Mononuclear cell (primary cell): Measurements from ENCODE around the gene CYP19A1. TPM values are rescaled to one million over a fixed set of nuclear protein-coding genes. Genes with fewer than 3 reads are reported as not detected.

Source experiments
- H3K27me3 ChIP-seq: 2 replicates; pipeline ENCODE4 v1.6.0; 2011; ENCODE audit warnings: low read length, control low read depth; ENCODE audit not compliant: insufficient read depth
- H3K4me1 ChIP-seq: 2 replicates; pipeline ENCODE4 v1.5.1; 2011; ENCODE audit warnings: mild to moderate bottlenecking, low read length, control low read depth; ENCODE audit not compliant: insufficient read depth
- H3K4me3 ChIP-seq: 2 replicates; pipeline ENCODE4 v1.5.1; 2011; ENCODE audit warnings: mild to moderate bottlenecking, low read length, moderate library complexity
- H3K9me3 ChIP-seq: 2 replicates; pipeline ENCODE4 v1.5.1; 2011; ENCODE audit warnings: low read depth, mild to moderate bottlenecking, control low read depth, low read length
- total RNA-seq: library from RNA; depleted of rRNA; stranded (reverse); fragments of >200 nt; gene quantifications from one replicate; pipeline ENCODE4 v1.2.3, GENCODE V29; 2012

Gene CYP19A1
- 0.31 TPM for total RNA-seq

GRCh38 chr15:51338496-51338895, at the start of gene CYP19A1:
Gene CYP19A1, minus strand, starts transcription at chr15:51338596. Its CDS starts 95,684 bp downstream, at chr15:51242912.
- H3K4me1 ChIP-seq = peaks cover 33% of the 10 kb centered on the region
- no peaks in the 10 kb centered on the region for H3K9me3 ChIP-seq
- H3K4me3 ChIP-seq = no peak within 1 kb of the TSS
- peaks cover 29% of the 10 kb centered on the region for H3K27me3 ChIP-seq

- Histone ChIP-seq H3K4me1 (peaks cover 23% of the 10 kb centered on the region), H3K9me3 (no peaks in the 10 kb centered on the region), H3K4me3 (no peak overlapping the region), H3K27me3 (no peaks in the 10 kb centered on the region)
Observed at GRCh38 chr15:51387699-51388041, 49.3 kb upstream of the CYP19A1 start.

GRCh38 chr15:51386960-51387698, 48.7 kb upstream of the CYP19A1 start:
- Histone ChIP-seq H3K4me3 (no peak overlapping the region), H3K27me3 (no peaks in the 10 kb centered on the region), H3K4me1 (peaks cover 18% of the 10 kb centered on the region), H3K9me3 (no peaks in the 10 kb centered on the region)

- peaks cover 12% of the 10 kb centered on the region for H3K4me1 ChIP-seq
- H3K4me3 ChIP-seq = no peak overlapping the region
- H3K9me3 ChIP-seq = no peaks in the 10 kb centered on the region
- H3K27me3 ChIP-seq = no peaks in the 10 kb centered on the region
Observed at GRCh38 chr15:51386486-51386885, 48.1 kb upstream of the CYP19A1 start.

GRCh38 chr15:51386029-51386428, 47.6 kb upstream of the CYP19A1 start:
- Histone ChIP-seq H3K27me3 (no peaks in the 10 kb centered on the region), H3K4me3 (no peak overlapping the region), H3K4me1 (peaks cover 7% of the 10 kb centered on the region), H3K9me3 (no peaks in the 10 kb centered on the region)

- Histone ChIP-seq H3K4me3 (no peak overlapping the region), H3K27me3 (no peaks in the 10 kb centered on the region), H3K4me1 (no peaks in the 10 kb centered on the region), H3K9me3 (no peaks in the 10 kb centered on the region)
Observed at GRCh38 chr15:51382787-51383186, 44.4 kb upstream of the CYP19A1 start.

- Histone ChIP-seq H3K27me3 (no peaks in the 10 kb centered on the region), H3K4me1 (no peaks in the 10 kb centered on the region), H3K9me3 (no peaks in the 10 kb centered on the region), H3K4me3 (no peak overlapping the region)
Observed at GRCh38 chr15:51380999-51381806, 42.8 kb upstream of the CYP19A1 start.

- no peaks in the 10 kb centered on the region for H3K4me1 ChIP-seq
- H3K9me3 ChIP-seq = no peaks in the 10 kb centered on the region
- H3K4me3 ChIP-seq = no peak overlapping the region
- no peaks in the 10 kb centered on the region for H3K27me3 ChIP-seq
Observed at GRCh38 chr15:51379390-51379789, 41.0 kb upstream of the CYP19A1 start.

GRCh38 chr15:51378406-51378805, 40.0 kb upstream of the CYP19A1 start:
- Histone ChIP-seq H3K9me3 (no peaks in the 10 kb centered on the region), H3K4me1 (no peaks in the 10 kb centered on the region), H3K27me3 (no peaks in the 10 kb centered on the region), H3K4me3 (no peak overlapping the region)

- no peak overlapping the region for H3K4me3 ChIP-seq
Observed at GRCh38 chr15:51377038-51377786, 38.8 kb upstream of the CYP19A1 start.

GRCh38 chr15:51375966-51376640, 37.7 kb upstream of the CYP19A1 start:
- no peak overlapping the region for H3K4me3 ChIP-seq
- H3K4me1 ChIP-seq = no peaks in the 10 kb centered on the region
- no peaks in the 10 kb centered on the region for H3K27me3 ChIP-seq
- H3K9me3 ChIP-seq = no peaks in the 10 kb centered on the region

More at GRCh38 chr15:51377038-51377786, 38.8 kb upstream of the CYP19A1 start:
- H3K27me3 ChIP-seq = no peaks in the 10 kb centered on the region
- H3K9me3 ChIP-seq = no peaks in the 10 kb centered on the region
- no peaks in the 10 kb centered on the region for H3K4me1 ChIP-seq

- H3K4me1 ChIP-seq = no peaks in the 10 kb centered on the region
- no peaks in the 10 kb centered on the region for H3K27me3 ChIP-seq
- no peak overlapping the region for H3K4me3 ChIP-seq
- H3K9me3 ChIP-seq = no peaks in the 10 kb centered on the region
Observed at GRCh38 chr15:51374131-51374530, 35.7 kb upstream of the CYP19A1 start.

- H3K4me1 ChIP-seq = no peaks in the 10 kb centered on the region
- no peak overlapping the region for H3K4me3 ChIP-seq
- no peaks in the 10 kb centered on the region for H3K9me3 ChIP-seq
- H3K27me3 ChIP-seq = no peaks in the 10 kb centered on the region
Observed at GRCh38 chr15:51371266-51371665, 32.9 kb upstream of the CYP19A1 start.

- H3K4me1 ChIP-seq = no peaks in the 10 kb centered on the region
Observed at GRCh38 chr15:51369451-51369761, 31.0 kb upstream of the CYP19A1 start.

More at GRCh38 chr15:51369451-51369761, 31.0 kb upstream of the CYP19A1 start:
- Histone ChIP-seq H3K4me3 (no peak overlapping the region), H3K9me3 (no peaks in the 10 kb centered on the region), H3K27me3 (no peaks in the 10 kb centered on the region)
